ENCODE results near the gene KCTD19.

DNA sequence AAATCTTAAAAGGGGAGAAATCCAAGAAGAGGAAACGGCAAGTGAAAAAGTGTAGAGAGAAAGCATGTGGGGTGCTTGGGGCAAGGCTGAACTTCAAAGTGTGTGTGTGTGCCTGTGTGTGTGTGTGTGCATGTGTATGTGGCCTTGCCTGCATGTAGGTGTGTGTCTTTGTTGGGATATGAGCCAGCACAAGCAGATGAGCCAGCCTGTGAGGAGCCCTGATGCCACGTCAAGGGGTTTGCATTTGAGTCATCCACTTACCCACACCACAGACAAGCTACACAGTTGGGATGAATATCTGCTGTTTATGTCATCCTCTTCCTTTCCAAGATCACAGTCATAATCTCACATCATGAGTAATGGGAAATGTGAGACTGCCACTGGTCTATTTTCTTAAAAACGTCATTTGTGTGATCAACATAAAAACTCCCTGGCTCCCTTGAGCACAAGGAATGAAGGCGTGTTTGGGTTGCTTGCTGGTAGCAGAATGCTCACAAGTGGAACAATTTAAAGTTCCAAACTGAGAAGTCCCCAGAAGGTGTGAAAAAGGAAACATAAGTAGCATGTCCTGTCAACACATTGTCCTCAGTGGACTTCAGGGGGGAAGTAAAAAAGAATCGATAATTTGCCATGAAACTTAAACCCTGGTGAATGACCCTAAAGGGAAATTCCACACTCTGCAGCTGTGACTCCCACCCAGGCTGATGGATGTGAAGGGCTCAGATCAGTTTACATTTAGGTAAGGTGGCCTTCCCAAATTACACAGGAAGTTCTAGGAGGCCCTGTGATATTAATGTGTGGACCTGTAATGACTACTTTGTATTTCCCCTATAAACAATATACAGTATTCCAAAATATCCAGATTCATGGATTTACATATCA, 14.7 kb downstream of the KCTD19 start:
- no peak for TF ChIP-seq SP1 (IDR thresholded peaks at IDR 0.05)
- no peak for TF ChIP-seq FOXA1 (IDR thresholded peaks at IDR 0.05)
- TF ChIP-seq BHLHE40 (IDR thresholded peaks at IDR 0.05; ENCODE audit: borderline replicate concordance), result no peak
- TF ChIP-seq, protein P1, sequence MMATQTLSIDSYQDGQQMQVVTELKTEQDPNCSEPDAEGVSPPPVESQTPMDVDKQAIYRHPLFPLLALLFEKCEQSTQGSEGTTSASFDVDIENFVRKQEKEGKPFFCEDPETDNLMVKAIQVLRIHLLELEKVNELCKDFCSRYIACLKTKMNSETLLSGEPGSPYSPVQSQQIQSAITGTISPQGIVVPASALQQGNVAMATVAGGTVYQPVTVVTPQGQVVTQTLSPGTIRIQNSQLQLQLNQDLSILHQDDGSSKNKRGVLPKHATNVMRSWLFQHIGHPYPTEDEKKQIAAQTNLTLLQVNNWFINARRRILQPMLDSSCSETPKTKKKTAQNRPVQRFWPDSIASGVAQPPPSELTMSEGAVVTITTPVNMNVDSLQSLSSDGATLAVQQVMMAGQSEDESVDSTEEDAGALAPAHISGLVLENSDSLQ (IDR thresholded peaks at IDR 0.05), result no peak

All from HEK293T (cell line).